NOMO-1 (cell line): Measurements from ENCODE around the gene C19orf73.
"Not testable (repeated sequence)": the region's sequence is repeated elsewhere in the genome, so short reads cannot be mapped to it uniquely, and the experiment has no call there.

ENCODE experiments used
- DNase-seq, 2 experiments: peaks; one replicate each; lab custom pipeline; 2025; ENCODE audit not compliant: unreplicated experiment in 2 of 2; lab: John Stamatoyannopoulos, UW

C19orf73 gene

DNA sequence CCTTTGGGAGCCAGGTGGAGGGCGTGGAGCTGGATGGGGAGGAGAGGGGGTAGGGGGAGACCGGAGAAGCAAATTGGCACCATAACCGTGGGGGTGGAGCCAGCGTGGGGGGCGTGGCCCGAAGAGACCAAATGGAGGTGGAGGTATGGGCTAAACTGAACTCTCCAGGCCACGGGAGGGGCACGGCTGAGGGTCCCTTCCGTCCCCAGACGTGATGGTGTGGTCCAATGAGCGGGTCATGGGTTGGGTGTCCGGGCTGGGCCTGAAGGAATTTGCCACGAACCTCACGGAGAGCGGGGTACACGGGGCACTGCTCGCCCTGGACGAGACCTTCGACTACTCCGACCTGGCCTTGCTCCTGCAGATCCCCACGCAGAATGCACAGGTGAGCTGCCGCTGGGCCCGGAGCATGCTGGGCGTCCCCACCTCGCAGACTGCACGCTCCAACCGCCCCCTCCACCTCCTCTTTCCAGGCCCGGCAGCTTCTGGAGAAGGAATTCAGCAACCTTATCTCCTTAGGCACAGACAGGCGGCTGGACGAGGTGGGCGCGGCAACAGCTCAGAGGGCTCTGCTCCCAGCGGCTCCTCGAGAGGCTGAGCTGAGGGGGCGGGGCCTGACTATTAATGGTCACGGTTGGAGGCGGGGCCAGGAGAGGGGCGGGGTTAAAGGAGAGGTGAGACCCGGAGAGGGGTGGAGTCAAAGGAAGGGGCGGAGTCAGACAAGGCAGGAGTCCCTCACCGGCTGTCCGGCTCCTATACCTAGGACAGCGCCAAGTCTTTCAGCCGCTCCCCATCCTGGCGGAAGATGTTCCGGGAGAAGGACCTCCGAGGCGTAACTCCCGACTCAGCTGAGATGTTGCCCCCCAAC, 30.1 kb upstream of the C19orf73 start:
- peak; percentile 83 to 88 for DNase-seq

DNA sequence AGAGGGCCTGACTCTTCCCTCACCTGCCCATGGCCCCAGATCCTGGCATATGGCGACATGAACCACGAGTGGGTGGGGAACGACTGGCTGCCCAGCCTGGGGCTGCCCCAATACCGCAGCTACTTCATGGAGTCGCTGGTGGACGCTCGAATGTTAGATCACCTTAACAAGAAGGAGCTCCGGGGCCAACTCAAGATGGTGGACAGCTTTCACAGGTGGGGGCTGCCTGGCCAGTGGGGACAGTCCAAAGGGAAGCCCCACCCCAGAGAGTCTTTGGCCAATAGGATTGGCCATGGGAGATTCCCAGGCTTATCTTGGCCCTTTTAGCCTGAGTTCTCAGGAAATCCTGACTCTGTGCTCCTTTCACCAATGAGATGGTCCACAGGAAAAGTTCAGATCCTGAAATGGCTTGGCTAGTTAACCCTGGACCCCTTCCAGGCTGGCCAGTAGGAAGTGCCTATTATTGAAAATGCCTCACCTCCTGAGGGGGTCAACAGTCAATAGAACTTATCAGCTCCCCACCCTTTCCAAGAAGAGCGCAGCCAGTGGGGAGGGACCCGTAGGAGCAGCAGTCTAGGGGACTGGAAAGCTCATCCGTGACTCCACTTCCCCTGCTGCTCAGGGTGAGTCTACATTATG, 29.2 kb upstream of the C19orf73 start:
- no peak for DNase-seq

DNA sequence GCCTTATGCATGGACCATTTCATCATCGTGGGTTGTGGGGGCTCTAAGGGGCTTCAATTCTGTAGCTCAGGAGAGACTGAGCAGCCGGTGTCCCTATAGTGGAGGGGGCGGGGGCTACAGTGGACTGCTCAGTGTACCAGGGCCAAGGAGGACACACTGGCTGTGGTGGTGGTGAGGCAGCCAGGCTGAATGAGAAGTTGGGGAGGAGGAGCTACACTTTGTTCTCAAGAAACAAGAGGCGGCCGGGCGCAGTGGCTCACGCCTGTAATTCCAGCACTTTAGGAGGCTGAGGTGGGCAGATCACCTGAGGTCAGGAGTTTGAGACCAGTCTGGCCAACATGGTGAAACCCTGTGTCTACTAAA, 27.4 kb upstream of the C19orf73 start:
- DNase-seq = not testable (repeated sequence)

DNA sequence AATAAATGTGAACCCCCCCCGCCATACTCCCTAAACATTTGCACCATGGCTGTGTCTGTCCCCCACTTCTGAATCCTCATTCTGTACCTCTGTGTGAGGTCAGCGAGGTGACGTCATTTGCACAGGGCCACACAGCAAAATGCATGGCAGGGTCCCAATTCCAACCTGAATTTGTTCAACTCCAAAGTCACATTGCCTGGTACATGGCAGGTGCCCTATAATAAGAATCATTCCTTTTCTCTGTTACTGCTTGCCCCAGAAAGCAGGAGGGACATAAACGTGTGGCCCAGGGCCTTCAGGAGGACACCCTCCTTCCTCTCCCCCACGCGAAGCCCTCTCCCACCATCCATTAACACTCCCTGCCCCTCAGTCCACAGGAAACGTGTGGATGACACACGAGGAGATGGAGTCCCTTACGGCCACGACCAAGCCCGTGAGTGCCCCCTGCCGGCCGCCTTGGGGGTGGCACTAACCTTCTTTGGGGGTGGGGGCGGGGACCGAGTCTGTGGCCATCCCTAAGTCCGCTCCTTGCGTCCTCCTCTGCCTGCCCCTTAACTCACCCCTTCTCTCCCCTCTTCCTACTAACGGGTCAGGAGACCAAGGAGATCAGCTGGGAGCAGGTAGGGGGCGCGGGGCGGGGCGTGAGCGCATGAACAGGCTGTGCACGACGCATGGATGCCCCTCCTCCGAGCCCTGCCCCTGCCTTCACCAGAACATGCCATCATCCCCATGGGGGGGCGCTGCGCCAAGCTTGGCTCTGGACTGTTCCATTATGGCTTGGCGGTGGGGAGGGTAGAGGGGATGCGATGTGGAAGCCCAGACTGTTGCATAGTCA, 26.8 kb upstream of the C19orf73 start:
- DNase-seq = peak; percentile 25 to 63

DNA sequence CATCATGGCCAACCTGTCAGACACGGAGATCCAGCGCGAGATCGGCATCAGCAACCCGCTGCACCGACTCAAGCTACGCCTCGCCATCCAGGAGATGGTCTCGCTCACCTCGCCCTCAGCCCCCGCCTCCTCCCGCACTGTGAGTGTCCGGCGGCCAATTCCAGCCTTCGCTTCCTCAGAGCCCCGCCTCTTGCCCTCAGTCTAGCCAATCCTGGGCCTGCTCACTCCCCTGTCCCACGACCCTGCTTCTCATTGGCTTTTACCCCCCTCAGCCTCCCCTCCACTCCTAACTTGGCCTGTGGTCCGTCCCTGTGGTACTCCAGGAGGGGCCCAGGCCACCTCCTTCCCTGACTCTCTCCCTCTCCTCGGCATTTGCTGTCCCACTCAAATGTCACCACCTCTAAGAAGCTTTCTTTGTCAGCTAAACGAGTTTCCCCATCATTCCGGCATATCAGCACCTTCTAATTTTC, 24.0 kb upstream of the C19orf73 start:
- DNase-seq = no peak

DNA sequence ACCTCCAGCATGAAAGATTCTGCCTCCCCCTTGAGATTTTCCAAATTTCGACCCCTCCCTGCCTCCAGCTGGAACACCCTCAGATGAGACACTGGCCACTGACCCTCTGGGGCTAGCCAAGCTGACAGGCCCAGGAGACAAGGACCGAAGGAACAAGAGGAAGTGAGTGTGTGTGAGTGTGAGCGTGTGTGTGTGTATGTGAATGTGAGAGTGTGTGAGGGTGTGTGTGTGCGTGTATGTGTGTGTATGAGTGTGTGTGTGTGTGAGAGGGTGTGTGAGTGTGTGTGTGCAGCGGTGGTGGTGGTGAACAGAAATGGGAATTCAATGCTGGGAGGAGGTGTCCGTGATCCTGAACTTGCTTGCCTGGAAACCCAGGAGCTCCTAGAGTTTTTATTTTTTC, 22.4 kb upstream of the C19orf73 start:
- no peak for DNase-seq

DNA sequence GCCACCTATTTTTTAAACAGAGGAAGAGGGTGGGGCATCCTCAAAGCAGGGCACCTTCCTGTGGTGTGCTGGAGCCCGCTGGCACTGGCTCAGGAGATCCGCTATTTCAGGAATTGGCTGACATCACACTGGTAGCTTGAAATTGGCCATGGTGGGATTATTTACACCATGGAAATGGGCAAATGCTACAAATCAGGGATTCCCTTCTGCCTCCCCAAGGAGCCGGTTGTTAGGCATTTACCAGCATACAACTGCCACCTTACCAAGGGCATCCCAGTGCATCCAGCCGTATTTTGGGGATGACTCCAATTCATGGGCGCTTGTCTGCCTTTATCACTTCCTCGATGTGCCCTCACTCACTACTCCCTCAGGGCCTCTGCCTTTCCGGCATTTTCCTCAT, 22.0 kb upstream of the C19orf73 start:
- DNase-seq = no peak

DNA sequence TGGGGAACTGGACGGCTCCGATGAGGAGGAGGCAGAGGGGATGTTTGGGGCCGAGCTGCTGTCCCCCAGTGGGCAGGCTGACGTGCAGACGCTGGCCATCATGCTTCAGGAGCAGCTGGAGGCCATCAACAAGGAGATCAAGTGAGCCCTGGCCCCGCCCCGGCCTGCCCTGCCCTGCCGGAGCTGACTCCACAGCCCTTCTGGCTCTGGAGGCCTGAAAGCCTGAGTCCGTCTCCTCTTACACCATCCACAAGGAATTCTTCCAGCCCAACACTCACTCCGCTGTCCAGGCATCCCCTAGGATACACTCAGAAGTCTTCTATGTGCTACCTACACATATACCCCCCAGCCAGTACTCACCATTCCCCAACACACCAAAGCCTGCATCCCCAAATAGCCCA, 17.8 kb upstream of the C19orf73 start:
- DNase-seq = no peak

DNA sequence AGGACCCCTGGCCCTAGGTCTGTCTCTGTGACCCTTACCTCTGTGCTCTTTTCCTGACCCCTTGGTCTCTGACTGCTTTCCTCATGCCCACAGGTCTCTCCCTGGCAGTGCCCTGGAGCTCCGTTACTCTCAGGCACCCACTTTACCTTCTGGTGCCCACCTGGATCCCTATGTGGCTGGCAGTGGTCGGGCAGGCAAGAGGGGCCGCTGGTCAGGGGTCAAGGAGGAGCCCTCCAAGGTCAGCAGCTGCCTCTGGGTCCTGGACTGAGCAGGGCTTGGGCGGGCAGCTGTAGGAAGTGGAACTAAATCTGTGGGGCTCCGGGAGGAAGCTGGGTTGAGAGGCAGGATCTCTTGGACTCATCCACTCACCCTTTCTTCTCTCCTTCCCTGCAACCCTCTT, 16.7 kb upstream of the C19orf73 start:
- no peak for DNase-seq

DNA sequence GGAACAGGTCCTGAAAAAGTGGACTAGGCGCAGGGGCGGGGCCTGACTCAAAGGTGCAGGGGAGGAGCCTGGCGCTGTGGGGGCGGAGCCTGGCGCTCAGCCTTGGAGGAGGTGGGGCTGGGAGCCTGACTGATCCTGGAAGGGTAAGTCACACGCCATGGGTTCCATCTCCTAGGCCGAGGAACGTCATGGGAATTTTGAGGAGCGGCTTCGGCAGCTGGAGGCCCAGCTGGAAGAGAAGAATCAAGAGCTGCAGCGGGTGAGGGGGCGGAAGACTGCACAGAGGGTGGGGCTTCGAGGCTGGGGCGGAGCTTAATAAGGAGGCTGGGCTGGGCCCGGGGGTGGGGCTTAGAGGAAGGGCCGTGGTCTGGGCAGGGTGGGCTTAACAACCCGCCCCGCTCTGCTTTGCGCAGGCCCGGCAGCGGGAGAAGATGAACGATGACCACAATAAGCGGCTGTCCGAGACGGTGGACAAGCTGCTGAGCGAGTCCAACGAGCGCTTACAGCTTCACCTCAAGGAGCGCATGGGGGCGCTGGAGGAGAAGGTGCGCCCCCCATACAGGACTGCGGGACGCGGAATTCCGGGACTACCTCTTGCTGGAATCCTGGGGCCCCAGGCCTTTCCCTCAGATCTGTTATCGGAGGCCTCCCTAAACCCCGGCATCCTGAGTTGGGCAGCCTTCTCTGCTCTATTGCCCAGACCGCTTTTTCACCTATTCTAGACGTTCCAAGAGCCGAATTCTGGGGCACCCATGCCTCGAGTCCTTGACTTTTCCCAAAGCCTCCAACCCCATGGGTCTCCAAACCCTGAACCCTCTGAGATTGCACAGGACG, 14.9 kb upstream of the C19orf73 start:
- DNase-seq = no peak

DNA sequence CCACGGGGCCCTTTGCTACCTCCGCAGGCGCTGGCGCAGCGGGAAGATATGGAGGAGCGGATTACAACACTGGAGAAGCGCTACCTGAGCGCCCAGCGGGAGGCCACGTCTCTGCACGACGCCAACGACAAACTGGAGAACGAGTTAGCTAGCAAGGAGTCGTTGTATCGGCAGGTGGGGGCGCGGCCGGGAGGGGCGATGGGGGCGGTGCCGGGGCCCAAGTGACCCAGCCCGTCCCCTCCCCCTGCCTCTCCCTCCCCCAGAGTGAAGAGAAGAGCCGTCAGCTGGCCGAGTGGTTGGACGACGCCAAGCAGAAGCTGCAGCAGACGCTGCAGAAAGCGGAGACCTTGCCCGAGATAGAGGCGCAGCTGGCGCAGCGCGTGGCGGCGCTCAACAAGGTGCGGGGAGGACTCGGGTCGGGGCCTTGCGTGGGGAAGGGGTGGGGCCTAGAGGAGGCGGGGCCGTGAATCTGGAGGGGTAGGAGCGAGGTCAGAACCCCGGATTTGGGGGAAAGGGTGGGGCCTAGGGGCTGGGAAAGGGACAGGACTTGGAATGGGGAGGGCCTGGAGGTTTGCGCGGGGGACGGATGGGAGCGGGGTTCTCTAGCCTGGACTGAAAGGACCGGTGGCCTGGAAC, 14.1 kb upstream of the C19orf73 start:
- DNase-seq = no peak

DNA sequence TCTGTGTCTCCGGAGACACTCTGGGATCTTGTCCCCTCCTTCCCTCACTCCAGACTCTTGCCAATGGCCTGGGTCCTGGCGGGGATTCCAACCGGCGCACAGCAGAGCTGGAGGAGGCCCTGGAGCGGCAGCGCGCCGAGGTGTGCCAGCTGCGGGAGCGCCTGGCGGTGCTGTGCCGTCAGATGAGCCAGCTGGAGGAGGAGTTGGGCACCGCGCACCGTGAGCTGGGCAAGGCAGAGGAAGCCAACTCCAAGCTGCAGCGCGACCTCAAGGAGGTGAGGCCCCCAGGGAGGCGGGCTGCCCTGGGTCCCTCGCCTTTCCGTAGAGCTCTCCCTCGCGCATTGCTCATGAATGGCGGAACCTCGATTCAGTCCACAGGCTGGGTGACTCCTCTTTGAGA, 11.4 kb upstream of the C19orf73 start:
- DNase-seq = no peak

DNA sequence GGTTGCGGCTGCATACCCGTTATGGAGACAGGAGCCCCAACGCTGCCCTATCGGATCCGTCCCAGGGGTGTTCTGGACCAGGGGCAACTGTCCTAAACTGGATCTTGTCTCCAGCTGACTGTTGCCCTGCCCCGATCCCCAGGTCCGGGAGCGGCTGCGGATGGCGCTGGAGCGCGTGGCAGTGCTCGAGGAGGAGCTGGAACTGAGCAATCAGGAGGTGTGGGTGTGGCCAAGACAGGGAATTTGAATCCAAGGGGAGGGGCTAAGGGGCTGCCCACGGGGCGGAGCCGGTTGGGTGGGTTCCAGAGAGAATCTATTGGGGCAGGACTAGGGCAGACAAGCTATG, 10.3 kb upstream of the C19orf73 start:
- no peak for DNase-seq

DNA sequence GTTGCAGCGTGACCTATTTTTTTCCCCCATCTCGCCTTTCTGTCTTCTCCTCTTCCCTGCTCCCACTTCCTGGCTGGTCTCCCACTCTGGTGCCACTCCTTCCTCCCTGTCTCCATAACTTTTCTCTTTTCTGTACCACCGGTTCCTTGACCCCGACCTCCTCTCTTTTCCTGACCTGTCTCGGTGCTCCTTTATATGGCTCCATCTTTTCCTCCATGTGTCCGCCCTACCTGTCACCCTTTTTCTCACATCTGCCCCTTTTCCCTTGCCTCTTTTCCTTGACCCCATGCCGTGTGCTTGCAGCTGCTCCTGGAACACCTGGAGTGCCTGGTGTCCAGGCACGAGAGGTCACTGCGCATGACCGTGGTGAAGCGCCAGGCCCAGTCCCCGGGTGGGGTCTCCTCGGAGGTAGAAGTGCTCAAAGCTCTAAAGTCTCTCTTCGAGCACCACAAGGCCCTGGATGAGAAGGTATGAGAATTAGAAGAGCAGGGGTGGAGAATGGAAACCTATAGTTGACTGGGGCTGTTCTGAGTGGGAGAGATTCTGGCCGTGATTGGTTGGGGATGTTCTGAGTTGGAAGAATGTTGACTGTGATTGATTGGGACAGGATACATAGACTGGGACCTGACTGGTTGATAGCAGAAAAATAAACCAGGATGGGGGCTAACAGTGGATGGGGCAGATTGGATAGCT, 9.7 kb upstream of the C19orf73 start:
- DNase-seq = no peak

DNA sequence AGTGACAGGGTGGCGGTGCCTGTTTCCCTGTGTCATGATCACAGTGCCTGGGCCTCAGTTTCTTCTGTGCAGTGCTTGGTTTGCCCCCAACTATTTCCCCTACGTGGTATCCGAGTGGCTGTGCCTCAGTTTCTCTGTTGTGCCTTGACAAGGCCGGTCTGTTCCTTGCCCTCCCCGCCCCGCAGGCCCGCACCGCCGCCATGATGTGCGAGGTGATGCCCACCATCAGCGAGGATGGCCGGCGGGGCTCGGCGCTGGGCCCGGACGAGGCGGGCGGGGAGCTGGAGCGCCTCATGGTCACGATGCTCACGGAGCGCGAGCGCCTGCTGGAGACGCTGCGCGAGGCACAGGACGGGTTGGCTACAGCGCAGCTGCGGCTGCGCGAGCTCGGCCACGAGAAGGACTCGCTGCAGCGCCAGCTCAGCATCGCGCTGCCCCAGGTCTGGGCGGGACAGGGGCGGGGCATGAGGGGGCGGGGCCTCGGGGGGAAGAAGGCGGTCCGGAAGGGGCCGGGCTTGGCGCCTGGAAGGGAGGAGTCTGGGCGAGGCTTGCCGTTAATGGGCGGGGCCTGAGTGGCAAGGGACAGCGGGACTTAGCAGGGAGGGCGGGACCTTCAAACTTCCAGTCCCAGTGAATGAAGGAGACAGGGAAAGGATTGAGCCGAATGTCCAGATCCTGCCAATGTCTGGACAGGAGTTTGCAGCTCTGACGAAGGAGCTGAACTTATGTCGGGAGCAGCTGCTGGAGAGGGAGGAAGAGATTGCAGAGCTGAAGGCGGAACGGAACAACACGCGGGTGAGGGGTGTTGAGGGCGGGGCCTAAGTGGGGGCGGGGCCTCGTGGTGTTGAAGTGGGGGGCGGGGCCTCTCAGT, 9.0 kb upstream of the C19orf73 start:
- DNase-seq = peak; percentile 92 to 99

DNA sequence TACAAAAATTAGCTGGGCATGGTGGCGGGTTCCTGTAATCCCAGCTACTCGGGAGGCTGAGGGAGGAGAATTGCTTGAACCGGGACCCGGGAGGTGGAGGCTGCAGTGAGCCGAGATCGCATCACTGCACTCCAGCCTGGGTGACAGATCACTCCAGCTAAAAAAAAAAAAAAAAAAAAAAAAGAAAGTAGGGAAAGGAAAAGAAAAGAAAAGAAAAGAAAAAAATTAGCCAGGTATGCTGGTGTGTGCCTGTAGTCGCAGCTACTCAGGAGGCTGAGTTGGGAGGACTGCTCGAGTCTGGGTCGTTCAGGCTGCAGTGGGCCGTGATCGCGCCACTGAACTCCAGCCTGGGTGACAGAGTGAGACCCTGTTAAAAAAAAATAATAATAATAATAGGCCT, 8.3 kb upstream of the C19orf73 start:
- not testable (repeated sequence) for DNase-seq

DNA sequence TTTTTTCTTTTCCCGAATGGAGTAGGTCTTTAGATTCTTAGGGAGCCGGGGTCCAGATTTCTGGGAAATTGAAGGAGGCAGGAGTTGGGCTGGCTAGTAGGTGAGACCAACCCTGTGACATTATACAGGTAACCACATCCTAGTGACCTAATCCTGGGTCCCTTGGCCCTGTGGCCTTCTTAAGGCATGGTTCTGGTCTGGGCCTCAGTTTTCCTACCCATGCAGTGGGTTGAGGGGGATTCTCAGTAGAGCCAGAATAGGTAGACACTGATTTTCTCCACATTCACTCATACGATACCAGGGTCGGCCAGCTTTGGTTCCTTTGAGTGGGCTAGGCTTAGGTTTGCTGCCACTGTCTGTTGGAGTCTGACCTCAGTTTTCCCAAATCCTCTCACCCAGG, 7.6 kb upstream of the C19orf73 start:
- no peak for DNase-seq

DNA sequence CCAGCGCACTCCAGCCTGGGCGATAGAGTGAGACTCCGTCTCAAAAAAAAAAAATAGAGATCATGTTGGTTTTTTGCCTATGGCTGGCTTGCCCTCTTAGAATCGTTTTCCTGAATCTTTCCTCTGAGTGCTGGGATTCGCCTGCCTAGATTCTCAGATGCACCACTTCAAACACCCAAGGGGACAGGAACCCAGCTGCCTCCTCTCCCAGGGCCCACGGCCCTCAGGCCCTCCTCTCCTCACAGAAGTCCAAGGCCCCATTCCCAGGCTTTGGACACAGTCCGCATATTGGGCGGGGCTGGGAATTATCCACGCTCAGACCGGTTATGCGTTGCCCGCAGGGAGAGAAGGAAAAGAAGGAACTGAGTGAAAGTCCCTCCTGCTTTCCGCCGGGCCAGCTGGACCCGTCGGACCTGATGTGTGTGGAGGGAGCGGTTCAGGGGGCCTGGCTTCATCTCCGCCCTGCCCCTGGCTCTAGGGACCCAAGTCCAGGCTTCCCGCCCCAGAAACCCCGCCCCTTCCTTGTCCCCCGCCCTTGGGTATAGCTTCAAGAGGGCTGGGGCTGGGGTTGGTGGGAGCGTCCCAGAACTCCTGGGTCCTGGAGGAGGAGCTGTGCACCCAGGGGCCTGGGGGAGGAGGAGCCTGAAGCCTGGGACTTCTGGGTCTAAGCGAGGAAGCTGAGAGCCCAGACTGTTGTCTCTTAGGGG, 6.2 kb upstream of the C19orf73 start:
- DNase-seq = no peak
